Stomach (tissue), 4 donors: ENCODE results near the gene SPTBN2.

Experiments used
- CTCF ChIP-seq, 7 experiments: fragments of 450-650 bp in 4 of 7; fragments of 200-600 bp in 3 of 7; sonication (generic) in 3 of 7; IDR thresholded peaks; one replicate each; pipeline ENCODE4 v1.5.1; 2016 to 2019; ENCODE audit warnings: antibody characterized with exemption in 7 of 7, control low read depth in 2 of 7, mild to moderate bottlenecking in 1 of 7
- POLR2AphosphoS5 ChIP-seq, 3 donors: sonication (generic); formaldehyde crosslinking; IDR thresholded peaks; one replicate each; pipeline ENCODE4 v1.6.1; 2016; ENCODE audit warnings: antibody characterized with exemption in 3 of 3

- no peak for TF ChIP-seq POLR2AphosphoS5 (IDR thresholded peaks at IDR 0.05)
- TF ChIP-seq CTCF (IDR thresholded peaks at IDR 0.05): no peak
Measured at GRCh38 chr11:66676282-66676919, 52.6 kb downstream of the SPTBN2 start.
